Calu3 (cell line): ENCODE measurements around the gene TSKU. TPM values are rescaled to one million over a fixed set of nuclear protein-coding genes. Genes with fewer than 3 reads are reported as not detected.
A peak's percentile ranks its signal among the peaks of the same experiment; 100 is the strongest.

ENCODE experiments used
- BruUV-seq: library from RNA; stranded (reverse); fragments of 400-500 nt; replicated peaks from 2 replicates; lab custom pipeline; 2021; lab: Mats Ljungman, UMichigan
- CTCF ChIA-PET: fragments of 300-600 bp; sonication (Branson Sonifier 250); formaldehyde crosslinking; loops from one replicate; lab custom pipeline; 2022; ENCODE audit warnings: antibody characterized with exemption; lab: Charles Lee
- DNase-seq: peaks from one replicate; pipeline ENCODE4 v3.0.0; 2022
- H3K27ac Mint-ChIP-seq: one replicate; pipeline ENCODE4 v1.8.0; 2022; ENCODE audit warnings: mixed read lengths; ENCODE audit not compliant: unreplicated experiment
- H3K27me3 Mint-ChIP-seq: one replicate; pipeline ENCODE4 v1.8.0; 2022; ENCODE audit warnings: mixed read lengths; ENCODE audit not compliant: unreplicated experiment
- H3K36me3 Mint-ChIP-seq: one replicate; pipeline ENCODE4 v1.8.0; 2022; ENCODE audit warnings: mild to moderate bottlenecking, moderate library complexity, mixed read lengths; ENCODE audit not compliant: insufficient read depth, unreplicated experiment
- H3K4me1 Mint-ChIP-seq: one replicate; pipeline ENCODE4 v1.8.0; 2022; ENCODE audit warnings: mild to moderate bottlenecking, low read depth, mixed read lengths; ENCODE audit not compliant: unreplicated experiment
- H3K4me3 Mint-ChIP-seq: one replicate; pipeline ENCODE4 v1.8.0; 2022; ENCODE audit warnings: mild to moderate bottlenecking, low read depth, moderate library complexity, mixed read lengths; ENCODE audit not compliant: unreplicated experiment
- H3K9me3 Mint-ChIP-seq: one replicate; pipeline ENCODE4 v1.8.0; 2022; ENCODE audit warnings: low read depth, mixed read lengths; ENCODE audit not compliant: unreplicated experiment
- intact Hi-C: fragments of 100-400 bp; cut with micrococcal nuclease; formaldehyde crosslinking; loops from one replicate; pipeline ENCODE4 v1.10.0; 2022; ENCODE audit not compliant: unreplicated experiment
- total RNA-seq: library from RNA; stranded (reverse); gene quantifications from 2 replicates; pipeline ENCODE4 v1.2.3, GENCODE V29; 2022
- TF ChIP-seq, protein P1 (sequence below): fragments of 200-600 bp; IDR thresholded peaks from one replicate; pipeline ENCODE4 v1.8.0; 2022; ENCODE audit warnings: antibody characterized with exemption; ENCODE audit not compliant: unreplicated experiment

TSKU gene
- total RNA-seq, 1 experiment from 2014 or later = 49.0 TPM

GRCh38 chr11:76791861-76792260 is 8.7 kb downstream of the TSKU start:
- peaks cover 34% of the 10 kb centered on the region for H3K36me3 Mint-ChIP-seq
- peak overlapping the region; percentile 36 for H3K27ac Mint-ChIP-seq
- H3K9me3 Mint-ChIP-seq = no peaks in the 10 kb centered on the region
- no TSS peak for BruUV-seq
- intact Hi-C loops = no loop called here
- CTCF ChIA-PET = no interaction called here
- no peak overlapping the region for H3K4me3 Mint-ChIP-seq
- DNase-seq = no peak
- peaks cover 42% of the 10 kb centered on the region for H3K4me1 Mint-ChIP-seq
- TF ChIP-seq, protein P1, sequence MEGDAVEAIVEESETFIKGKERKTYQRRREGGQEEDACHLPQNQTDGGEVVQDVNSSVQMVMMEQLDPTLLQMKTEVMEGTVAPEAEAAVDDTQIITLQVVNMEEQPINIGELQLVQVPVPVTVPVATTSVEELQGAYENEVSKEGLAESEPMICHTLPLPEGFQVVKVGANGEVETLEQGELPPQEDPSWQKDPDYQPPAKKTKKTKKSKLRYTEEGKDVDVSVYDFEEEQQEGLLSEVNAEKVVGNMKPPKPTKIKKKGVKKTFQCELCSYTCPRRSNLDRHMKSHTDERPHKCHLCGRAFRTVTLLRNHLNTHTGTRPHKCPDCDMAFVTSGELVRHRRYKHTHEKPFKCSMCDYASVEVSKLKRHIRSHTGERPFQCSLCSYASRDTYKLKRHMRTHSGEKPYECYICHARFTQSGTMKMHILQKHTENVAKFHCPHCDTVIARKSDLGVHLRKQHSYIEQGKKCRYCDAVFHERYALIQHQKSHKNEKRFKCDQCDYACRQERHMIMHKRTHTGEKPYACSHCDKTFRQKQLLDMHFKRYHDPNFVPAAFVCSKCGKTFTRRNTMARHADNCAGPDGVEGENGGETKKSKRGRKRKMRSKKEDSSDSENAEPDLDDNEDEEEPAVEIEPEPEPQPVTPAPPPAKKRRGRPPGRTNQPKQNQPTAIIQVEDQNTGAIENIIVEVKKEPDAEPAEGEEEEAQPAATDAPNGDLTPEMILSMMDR = no peak
- H3K27me3 Mint-ChIP-seq = no peaks in the 10 kb centered on the region

DNA sequence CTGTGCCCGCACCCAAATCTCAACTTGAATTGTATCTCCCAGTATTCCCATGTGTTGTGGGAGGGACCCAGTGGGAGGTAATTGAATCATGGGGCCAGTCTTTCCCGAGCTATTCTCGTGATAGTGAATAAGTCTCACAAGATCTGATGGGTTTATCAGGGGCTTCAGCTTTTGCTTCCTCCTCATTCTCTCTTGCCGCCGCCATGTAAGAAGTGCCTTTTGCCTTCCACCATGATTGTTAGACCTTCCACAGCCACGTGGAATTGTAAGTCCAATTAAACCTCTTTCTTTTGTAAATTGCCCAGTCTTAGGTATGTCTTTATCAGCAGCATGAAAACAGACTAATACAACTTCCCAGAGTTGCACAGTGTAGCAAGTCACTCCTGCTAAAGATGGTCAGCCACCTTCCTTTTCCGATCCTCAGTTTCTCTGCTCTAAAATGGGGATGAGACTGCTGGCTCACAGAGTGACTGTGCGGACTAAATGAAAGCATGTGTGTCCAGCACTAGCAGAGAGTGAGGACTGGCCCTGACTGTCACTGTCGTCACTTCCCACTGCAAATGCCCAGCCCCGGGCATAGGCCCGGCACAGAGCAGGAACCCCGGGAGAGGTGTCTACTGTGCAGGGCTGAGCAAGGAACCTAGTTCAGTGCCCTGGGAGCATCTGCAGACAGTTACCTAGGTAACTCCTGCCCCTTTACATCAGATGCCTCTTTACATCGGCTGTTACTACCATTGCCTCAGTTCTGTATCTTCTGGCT is 9.5 kb downstream of the TSKU start:
- peak overlapping the region; percentile 36 for H3K27ac Mint-ChIP-seq
- TF ChIP-seq, protein P1 = no peak
- no peaks in the 10 kb centered on the region for H3K9me3 Mint-ChIP-seq
- H3K4me3 Mint-ChIP-seq = no peak overlapping the region
- no peaks in the 10 kb centered on the region for H3K27me3 Mint-ChIP-seq
- CTCF ChIA-PET = interaction anchor here (1.6 kb wide), 1 partner anchor 58 kb away, joined by 5 read pairs; no protein-coding TSS in a partner anchor
- no peak for DNase-seq
- H3K4me1 Mint-ChIP-seq = peaks cover 36% of the 10 kb centered on the region
- intact Hi-C loops = no loop called here
- no TSS peak for BruUV-seq
- H3K36me3 Mint-ChIP-seq = peaks cover 42% of the 10 kb centered on the region

GRCh38 chr11:76793391-76794291 is 10.5 kb downstream of the TSKU start:
- no peaks in the 10 kb centered on the region for H3K27me3 Mint-ChIP-seq
- no peak overlapping the region for H3K4me3 Mint-ChIP-seq
- H3K4me1 Mint-ChIP-seq = peaks cover 36% of the 10 kb centered on the region
- no peak overlapping the region for H3K27ac Mint-ChIP-seq
- peaks cover 43% of the 10 kb centered on the region for H3K36me3 Mint-ChIP-seq
- intact Hi-C loops = no loop called here
- DNase-seq = no peak
- no peaks in the 10 kb centered on the region for H3K9me3 Mint-ChIP-seq
- BruUV-seq = no TSS peak
- TF ChIP-seq, protein P1 = no peak
- CTCF ChIA-PET = interaction anchor here (1.6 kb wide), 1 partner anchor 59 kb away, joined by 5 read pairs; no protein-coding TSS in a partner anchor

DNA sequence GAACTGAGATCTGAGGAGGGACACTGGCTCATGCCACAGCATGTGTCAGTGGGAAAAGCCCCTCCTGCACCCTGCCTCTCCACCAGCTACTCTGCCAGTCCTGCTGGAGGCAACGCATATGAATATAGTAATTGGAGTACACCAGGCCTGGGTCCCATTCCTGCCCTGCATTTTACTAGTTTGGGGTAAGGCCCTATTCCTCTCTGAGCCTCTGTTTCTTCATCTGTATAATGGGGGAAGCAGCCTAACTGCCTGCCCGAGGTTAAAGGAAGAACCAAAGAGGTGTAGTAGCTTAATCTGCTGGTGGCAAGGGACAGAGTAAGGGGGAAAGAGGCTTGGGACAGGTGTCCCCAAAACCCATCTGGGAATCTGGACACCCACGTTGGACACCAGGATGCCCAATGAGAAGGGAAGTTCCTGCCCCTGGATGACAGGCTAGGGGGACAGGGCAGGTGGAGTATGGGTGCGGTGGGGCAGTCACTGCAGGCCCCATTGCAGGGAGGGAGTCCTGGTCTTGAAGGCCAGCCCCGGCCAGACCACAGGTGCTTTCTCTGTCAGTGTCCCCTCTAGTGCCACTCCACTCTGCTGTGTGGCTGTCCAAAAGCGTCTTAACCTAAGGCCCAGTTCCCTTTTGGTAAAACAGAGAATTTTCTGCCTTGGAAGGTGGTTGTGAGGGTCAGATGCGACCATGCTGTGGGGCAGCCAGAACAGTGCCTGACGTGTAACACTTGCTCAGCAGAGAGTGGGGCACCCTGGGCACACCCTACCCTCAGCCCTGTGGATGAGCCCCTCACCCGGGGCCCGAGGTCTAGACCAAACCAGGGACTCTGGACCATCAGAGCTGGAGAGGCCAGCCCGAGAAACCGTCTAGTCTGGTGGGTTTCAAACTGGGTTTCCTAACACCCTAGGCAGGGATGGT is 11.5 kb downstream of the TSKU start:
- CTCF ChIA-PET = interaction anchor here (1.6 kb wide), 1 partner anchor 60 kb away, joined by 5 read pairs; no protein-coding TSS in a partner anchor
- TF ChIP-seq, protein P1 = no peak
- Mint-ChIP-seq H3K27me3 (no peaks in the 10 kb centered on the region), H3K4me3 (no peak overlapping the region), H3K27ac (no peak overlapping the region), H3K9me3 (no peaks in the 10 kb centered on the region), H3K36me3 (peaks cover 48% of the 10 kb centered on the region), H3K4me1 (peaks cover 36% of the 10 kb centered on the region)
- BruUV-seq = no TSS peak
- no peak for DNase-seq
- intact Hi-C loops = no loop called here
